ENCODE data around the gene CLDN1.

The CLDN1 gene

GRCh38 chr3:190321789-190322603 is at the start of gene CLDN1:
Gene CLDN1, minus strand, starts transcription at chr3:190322446. Its CDS starts 240 bp downstream, at chr3:190322206.
- peak; percentile 35 to 51 (median 44) for DNase-seq

GRCh38 chr3:190371152-190371551 is 48.9 kb upstream of the CLDN1 start:
- no peak for DNase-seq

- no peak for DNase-seq
Observed at GRCh38 chr3:190370369-190370768, 48.1 kb upstream of the CLDN1 start.

- no peak for DNase-seq
Observed at GRCh38 chr3:190369668-190370295, 47.5 kb upstream of the CLDN1 start.

- no peak for DNase-seq
Observed at GRCh38 chr3:190368881-190369280, 46.6 kb upstream of the CLDN1 start.

- DNase-seq = no peak
Observed at GRCh38 chr3:190366133-190366532, 43.9 kb upstream of the CLDN1 start.

GRCh38 chr3:190362258-190362657 is 40.0 kb upstream of the CLDN1 start:
- DNase-seq = no peak

GRCh38 chr3:190361791-190362190 is 39.5 kb upstream of the CLDN1 start:
- no peak for DNase-seq

- DNase-seq = no peak
Observed at GRCh38 chr3:190360228-190360627, 38.0 kb upstream of the CLDN1 start.

GRCh38 chr3:190359813-190360212 is 37.6 kb upstream of the CLDN1 start:
- no peak for DNase-seq

- DNase-seq = no peak
Observed at GRCh38 chr3:190357468-190357867, 35.2 kb upstream of the CLDN1 start.

GRCh38 chr3:190356246-190356645 is 34.0 kb upstream of the CLDN1 start:
- no peak for DNase-seq

- DNase-seq = no peak
Observed at GRCh38 chr3:190352861-190353457, 30.7 kb upstream of the CLDN1 start.

- no peak for DNase-seq
Observed at GRCh38 chr3:190346541-190346940, 24.3 kb upstream of the CLDN1 start.

- DNase-seq = no peak
Observed at GRCh38 chr3:190345878-190346277, 23.6 kb upstream of the CLDN1 start.

GRCh38 chr3:190345027-190345821 is 23.0 kb upstream of the CLDN1 start:
- DNase-seq = no peak

GRCh38 chr3:190340071-190340470 is 17.8 kb upstream of the CLDN1 start:
- no peak for DNase-seq

GRCh38 chr3:190339130-190339529 is 16.9 kb upstream of the CLDN1 start:
- DNase-seq = no peak

- DNase-seq = no peak
Observed at GRCh38 chr3:190338717-190339116, 16.5 kb upstream of the CLDN1 start.

GRCh38 chr3:190337301-190337700 is 15.1 kb upstream of the CLDN1 start:
- no peak for DNase-seq

- no peak for DNase-seq
Observed at GRCh38 chr3:190336516-190337189, 14.4 kb upstream of the CLDN1 start.

GRCh38 chr3:190333961-190334360 is 11.7 kb upstream of the CLDN1 start:
- no peak for DNase-seq
